Stimulated activated naive CD8-positive, alpha-beta T cell treated with anti-CD3 and anti-CD28 coated beads, Interleukin-15, amount 100 ng/mL, for 72 hours (primary cell): ENCODE data around the gene ALK.

ENCODE experiments used
- ATAC-seq: fragments of 150-1000 bp; cut with Tn5 transposase; 2 replicates; pipeline ENCODE4 v1.10.0; 2021; ENCODE audit warnings: mild to moderate bottlenecking, moderate library complexity
- DNase-seq, 2 donors: peaks; one replicate each; pipeline ENCODE4 v3.0.0; 2021 to 2022
- H3K27ac Mint-ChIP-seq, 2 donors: one replicate each; pipeline ENCODE4 v1.8.0; 2022; ENCODE audit warnings: mild to moderate bottlenecking in 2 of 2, mixed read lengths in 2 of 2, moderate library complexity in 2 of 2
- H3K27me3 Mint-ChIP-seq: one replicate; pipeline ENCODE4 v1.8.0; 2022; ENCODE audit warnings: mixed read lengths
- H3K4me1 Mint-ChIP-seq: one replicate; pipeline ENCODE4 v1.8.0; 2022; ENCODE audit warnings: mild to moderate bottlenecking, mixed read lengths
- H3K4me3 Mint-ChIP-seq, 2 donors: one replicate each; pipeline ENCODE4 v1.8.0; 2022; ENCODE audit warnings: mild to moderate bottlenecking in 2 of 2, mixed read lengths in 2 of 2, moderate library complexity in 1 of 2
- H3K9me3 Mint-ChIP-seq, 2 donors: one replicate each; pipeline ENCODE4 v1.8.0; 2022; ENCODE audit warnings: mixed read lengths in 2 of 2

ALK gene

GRCh38 chr2:29578084-29578598, 343.2 kb downstream of the ALK start:
- no peak overlapping the region for H3K27ac Mint-ChIP-seq
- no peaks in the 10 kb centered on the region for H3K9me3 Mint-ChIP-seq
- no peaks in the 10 kb centered on the region for H3K4me1 Mint-ChIP-seq
- DNase-seq (no peak), ATAC-seq (no peak)
- H3K4me3 Mint-ChIP-seq, result no peak overlapping the region
- no peaks in the 10 kb centered on the region for H3K27me3 Mint-ChIP-seq

- H3K27me3 Mint-ChIP-seq, result no peaks in the 10 kb centered on the region
These were observed 345.2 kb downstream of the ALK start for GRCh38 chr2:29576231-29576630.

GRCh38 chr2:29575370-29575890, 346.0 kb downstream of the ALK start:
- Mint-ChIP-seq H3K27me3 (no peaks in the 10 kb centered on the region), H3K4me3 (no peak overlapping the region), H3K4me1 (no peaks in the 10 kb centered on the region), H3K9me3 (no peaks in the 10 kb centered on the region), H3K27ac (no peak overlapping the region)
- DNase-seq (no peak), ATAC-seq (no peak)

More at GRCh38 chr2:29576231-29576630, 345.2 kb downstream of the ALK start:
- DNase-seq (no peak), ATAC-seq (no peak)
- Mint-ChIP-seq H3K9me3 (no peaks in the 10 kb centered on the region), H3K4me1 (no peaks in the 10 kb centered on the region), H3K4me3 (no peak overlapping the region), H3K27ac (no peak overlapping the region)

- DNase-seq, result no peak
- Mint-ChIP-seq H3K27ac (no peak overlapping the region), H3K9me3 (no peaks in the 10 kb centered on the region), H3K4me3 (no peak overlapping the region), H3K4me1 (no peaks in the 10 kb centered on the region), H3K27me3 (no peaks in the 10 kb centered on the region)
- ATAC-seq, result no peak
These were observed 347.8 kb downstream of the ALK start for GRCh38 chr2:29573612-29574011.

- Mint-ChIP-seq H3K4me3 (no peak overlapping the region), H3K4me1 (no peaks in the 10 kb centered on the region), H3K9me3 (no peaks in the 10 kb centered on the region), H3K27me3 (no peaks in the 10 kb centered on the region), H3K27ac (no peak overlapping the region)
- DNase-seq (no peak), ATAC-seq (no peak)
These were observed 348.2 kb downstream of the ALK start for GRCh38 chr2:29573147-29573546.

- no peaks in the 10 kb centered on the region for H3K27me3 Mint-ChIP-seq
- no peak for DNase-seq
- ATAC-seq, result no peak
- no peaks in the 10 kb centered on the region for H3K9me3 Mint-ChIP-seq
- H3K27ac Mint-ChIP-seq, result no peak overlapping the region
- no peaks in the 10 kb centered on the region for H3K4me1 Mint-ChIP-seq
- no peak overlapping the region for H3K4me3 Mint-ChIP-seq
These were observed 350.8 kb downstream of the ALK start for GRCh38 chr2:29570539-29570938.

- Mint-ChIP-seq H3K27me3 (no peaks in the 10 kb centered on the region), H3K4me1 (no peaks in the 10 kb centered on the region), H3K9me3 (no peaks in the 10 kb centered on the region), H3K27ac (no peak overlapping the region), H3K4me3 (no peak overlapping the region)
- no peak for DNase-seq
- no peak for ATAC-seq
These were observed 353.4 kb downstream of the ALK start for GRCh38 chr2:29567906-29568520.

- no peak overlapping the region for H3K4me3 Mint-ChIP-seq
- no peak for ATAC-seq
- no peak for DNase-seq
- no peaks in the 10 kb centered on the region for H3K4me1 Mint-ChIP-seq
- no peaks in the 10 kb centered on the region for H3K27me3 Mint-ChIP-seq
- no peak overlapping the region for H3K27ac Mint-ChIP-seq
- no peaks in the 10 kb centered on the region for H3K9me3 Mint-ChIP-seq
These were observed 357.7 kb downstream of the ALK start for GRCh38 chr2:29563697-29564096.

GRCh38 chr2:29562896-29563295, 358.5 kb downstream of the ALK start:
- no peaks in the 10 kb centered on the region for H3K27me3 Mint-ChIP-seq
- DNase-seq, result no peak
- no peaks in the 10 kb centered on the region for H3K4me1 Mint-ChIP-seq
- no peak overlapping the region for H3K27ac Mint-ChIP-seq
- ATAC-seq, result no peak
- no peaks in the 10 kb centered on the region for H3K9me3 Mint-ChIP-seq
- no peak overlapping the region for H3K4me3 Mint-ChIP-seq

GRCh38 chr2:29562319-29562718, 359.1 kb downstream of the ALK start:
- H3K9me3 Mint-ChIP-seq, result no peaks in the 10 kb centered on the region
- ATAC-seq (no peak), DNase-seq (no peak)
- H3K27me3 Mint-ChIP-seq, result no peaks in the 10 kb centered on the region
- no peak overlapping the region for H3K4me3 Mint-ChIP-seq
- no peak overlapping the region for H3K27ac Mint-ChIP-seq
- no peaks in the 10 kb centered on the region for H3K4me1 Mint-ChIP-seq

- Mint-ChIP-seq H3K9me3 (no peaks in the 10 kb centered on the region), H3K4me3 (no peak overlapping the region), H3K27me3 (no peaks in the 10 kb centered on the region), H3K27ac (no peak overlapping the region), H3K4me1 (no peaks in the 10 kb centered on the region)
- ATAC-seq (no peak), DNase-seq (no peak)
These were observed 359.8 kb downstream of the ALK start for GRCh38 chr2:29561628-29562027.

- Mint-ChIP-seq H3K9me3 (no peaks in the 10 kb centered on the region), H3K4me1 (no peaks in the 10 kb centered on the region), H3K4me3 (no peak overlapping the region), H3K27ac (no peak overlapping the region), H3K27me3 (no peaks in the 10 kb centered on the region)
- ATAC-seq (no peak), DNase-seq (no peak)
These were observed 360.2 kb downstream of the ALK start for GRCh38 chr2:29561181-29561580.

GRCh38 chr2:29560566-29560965, 360.8 kb downstream of the ALK start:
- ATAC-seq (no peak), DNase-seq (no peak)
- Mint-ChIP-seq H3K4me3 (no peak overlapping the region), H3K27ac (no peak overlapping the region), H3K9me3 (no peaks in the 10 kb centered on the region), H3K4me1 (no peaks in the 10 kb centered on the region), H3K27me3 (peaks cover under 1% of the 10 kb centered on the region)

GRCh38 chr2:29560030-29560429, 361.4 kb downstream of the ALK start:
- Mint-ChIP-seq H3K27ac (no peak overlapping the region), H3K9me3 (no peaks in the 10 kb centered on the region), H3K27me3 (peaks cover 6% of the 10 kb centered on the region), H3K4me1 (no peaks in the 10 kb centered on the region), H3K4me3 (no peak overlapping the region)
- DNase-seq (no peak), ATAC-seq (no peak)

GRCh38 chr2:29559578-29559977, 361.8 kb downstream of the ALK start:
- DNase-seq (no peak), ATAC-seq (no peak)
- Mint-ChIP-seq H3K9me3 (no peaks in the 10 kb centered on the region), H3K4me1 (no peaks in the 10 kb centered on the region), H3K4me3 (no peak overlapping the region), H3K27me3 (peaks cover 10% of the 10 kb centered on the region), H3K27ac (no peak overlapping the region)

GRCh38 chr2:29558097-29558496, 363.3 kb downstream of the ALK start:
- H3K9me3 Mint-ChIP-seq, result no peaks in the 10 kb centered on the region
- ATAC-seq, result no peak
- H3K27ac Mint-ChIP-seq, result no peak overlapping the region
- peaks cover 14% of the 10 kb centered on the region for H3K27me3 Mint-ChIP-seq
- H3K4me3 Mint-ChIP-seq, result no peak overlapping the region
- H3K4me1 Mint-ChIP-seq, result no peaks in the 10 kb centered on the region
- no peak for DNase-seq

- no peak overlapping the region for H3K4me3 Mint-ChIP-seq
- no peak overlapping the region for H3K27ac Mint-ChIP-seq
- no peak for ATAC-seq
- no peaks in the 10 kb centered on the region for H3K9me3 Mint-ChIP-seq
- H3K27me3 Mint-ChIP-seq, result peaks cover 21% of the 10 kb centered on the region
- H3K4me1 Mint-ChIP-seq, result no peaks in the 10 kb centered on the region
- no peak for DNase-seq
These were observed 364.1 kb downstream of the ALK start for GRCh38 chr2:29557268-29557667.
